Breast epithelium (tissue), 4 donors: Measurements from ENCODE around the gene CYB561A3. TPM values are rescaled to one million over a fixed set of nuclear protein-coding genes. Genes with fewer than 3 reads are reported as not detected.

ENCODE experiments used
- DNase-seq, 2 donors: peaks; one replicate each; pipeline ENCODE4 v3.0.0-alpha.2; 2019; ENCODE audit warnings: low spot score in 2 of 2
- H3K27ac ChIP-seq, 2 donors: fragments of 200-600 bp; sonication (generic) in 1 of 2; one replicate each; pipeline ENCODE4 v1.5.1; 2016 to 2019; ENCODE audit warnings: mild to moderate bottlenecking in 1 of 2
- H3K27me3 ChIP-seq, 2 donors: fragments of 200-600 bp; sonication (generic) in 1 of 2; one replicate each; pipeline versions ENCODE4 v1.5.1 to v1.6.0; 2017 to 2019; ENCODE audit warnings: control low read depth in 1 of 2, mild to moderate bottlenecking in 1 of 2
- H3K36me3 ChIP-seq: fragments of 200-600 bp; one replicate; pipeline ENCODE4 v1.5.1; 2019
- H3K4me1 ChIP-seq, 2 donors: fragments of 200-600 bp; sonication (generic); one replicate each; pipeline ENCODE4 v1.5.1; 2016 to 2019; ENCODE audit warnings: control low read depth in 1 of 2
- H3K4me3 ChIP-seq, 3 donors: fragments of 200-600 bp; sonication (generic); 1 replicate in 2 of 3; 2 replicates in 1 of 3; pipeline ENCODE4 v1.5.1; 2016 to 2019; ENCODE audit warnings: mild to moderate bottlenecking in 3 of 3, moderate library complexity in 2 of 3
- H3K9me3 ChIP-seq, 2 donors: fragments of 200-600 bp; sonication (generic) in 1 of 2; one replicate each; pipeline ENCODE4 v1.5.1; 2016 to 2019; ENCODE audit warnings: control low read depth in 1 of 2
- POLR2A ChIP-seq: fragments of 450-650 bp; IDR thresholded peaks from one replicate; pipeline ENCODE4 v1.6.1; 2016; ENCODE audit warnings: antibody characterized with exemption, mild to moderate bottlenecking, moderate library complexity
- POLR2AphosphoS5 ChIP-seq, 3 donors: sonication (generic); formaldehyde crosslinking; IDR thresholded peaks; one replicate each; pipeline ENCODE4 v1.6.1; 2017; ENCODE audit warnings: antibody characterized with exemption in 3 of 3
- intact Hi-C: fragments of 100-400 bp; cut with DNase I; formaldehyde crosslinking; loops from one replicate; pipeline ENCODE4 v1.15.1; 2023; ENCODE audit warnings: low total_unique reads
- total RNA-seq, 3 donors: library from RNA; depleted of rRNA; stranded (reverse); fragments of >200 nt; gene quantifications; one replicate each; pipeline ENCODE4 v1.1.0, GENCODE V29; 2016
- TF ChIP-seq, protein P1 (sequence below), 3 donors: fragments of 450-650 bp; IDR thresholded peaks; one replicate each; pipeline ENCODE4 v1.5.1; 2016 to 2017; ENCODE audit warnings: antibody characterized with exemption in 3 of 3, mild to moderate bottlenecking in 3 of 3, moderate library complexity in 3 of 3

CYB561A3 gene
- total RNA-seq, 3 donors from 2014 or later, result 36.7 to 46.9 (median 44.3) TPM

DNA sequence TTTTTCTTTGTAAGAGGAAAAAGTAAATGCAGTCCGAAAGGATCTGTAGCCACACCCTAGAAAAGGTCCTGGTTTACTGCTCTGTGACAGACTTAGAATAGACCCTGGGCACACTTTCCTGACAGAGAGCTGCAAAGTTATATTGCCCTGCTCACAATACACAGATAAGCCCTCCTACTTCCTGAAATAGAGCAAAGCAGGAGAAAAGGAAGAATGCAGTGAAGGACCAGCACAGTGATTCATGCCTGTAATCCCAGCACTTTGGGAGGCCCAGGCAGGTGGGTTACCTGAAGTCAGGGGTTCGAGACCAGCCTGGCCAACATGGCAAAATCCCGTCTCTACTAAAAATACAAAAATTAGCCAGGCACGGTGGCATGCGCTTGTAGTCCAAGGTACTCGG, 2.2 kb downstream of the CYB561A3 start:
- Histone ChIP-seq H3K36me3 (no peaks in the 10 kb centered on the region), H3K4me1 (peaks cover 0 to 6% of the 10 kb centered on the region in 2 donors), H3K9me3 (no peaks in the 10 kb centered on the region), H3K4me3 (no peak overlapping the region), H3K27me3 (no peaks in the 10 kb centered on the region), H3K27ac (no peak overlapping the region)
- TF ChIP-seq POLR2A (no peak), POLR2AphosphoS5 (IDR thresholded peaks at IDR 0.05) (no peak)
- TF ChIP-seq, protein P1, sequence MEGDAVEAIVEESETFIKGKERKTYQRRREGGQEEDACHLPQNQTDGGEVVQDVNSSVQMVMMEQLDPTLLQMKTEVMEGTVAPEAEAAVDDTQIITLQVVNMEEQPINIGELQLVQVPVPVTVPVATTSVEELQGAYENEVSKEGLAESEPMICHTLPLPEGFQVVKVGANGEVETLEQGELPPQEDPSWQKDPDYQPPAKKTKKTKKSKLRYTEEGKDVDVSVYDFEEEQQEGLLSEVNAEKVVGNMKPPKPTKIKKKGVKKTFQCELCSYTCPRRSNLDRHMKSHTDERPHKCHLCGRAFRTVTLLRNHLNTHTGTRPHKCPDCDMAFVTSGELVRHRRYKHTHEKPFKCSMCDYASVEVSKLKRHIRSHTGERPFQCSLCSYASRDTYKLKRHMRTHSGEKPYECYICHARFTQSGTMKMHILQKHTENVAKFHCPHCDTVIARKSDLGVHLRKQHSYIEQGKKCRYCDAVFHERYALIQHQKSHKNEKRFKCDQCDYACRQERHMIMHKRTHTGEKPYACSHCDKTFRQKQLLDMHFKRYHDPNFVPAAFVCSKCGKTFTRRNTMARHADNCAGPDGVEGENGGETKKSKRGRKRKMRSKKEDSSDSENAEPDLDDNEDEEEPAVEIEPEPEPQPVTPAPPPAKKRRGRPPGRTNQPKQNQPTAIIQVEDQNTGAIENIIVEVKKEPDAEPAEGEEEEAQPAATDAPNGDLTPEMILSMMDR (IDR thresholded peaks at IDR 0.05), result no peak
- no peak for DNase-seq
- intact Hi-C loops, result no loop called here

DNA sequence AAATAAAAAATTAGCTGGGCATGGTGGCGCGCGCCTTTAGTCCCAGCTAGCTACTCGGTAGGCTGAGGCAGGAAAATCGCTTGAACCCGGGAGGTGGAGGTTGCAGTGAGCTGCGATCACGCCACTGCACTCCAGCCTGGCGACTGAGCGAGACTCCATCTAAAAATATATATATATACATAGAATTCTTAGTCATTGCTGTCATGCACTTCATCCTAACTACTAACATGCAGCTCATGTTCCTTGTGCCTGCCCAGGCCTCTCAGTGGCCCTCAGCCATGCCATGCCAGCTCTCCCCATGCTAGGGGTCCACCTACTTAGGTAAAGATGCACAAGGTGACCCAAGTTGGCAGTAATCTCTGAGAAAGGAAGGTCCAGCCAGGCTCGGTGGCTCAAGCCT, 3.1 kb downstream of the CYB561A3 start:
- intact Hi-C loops, result no loop called here
- Histone ChIP-seq H3K36me3 (no peaks in the 10 kb centered on the region), H3K9me3 (no peaks in the 10 kb centered on the region), H3K27ac (no peak overlapping the region), H3K4me1 (peaks cover 0 to 6% of the 10 kb centered on the region in 2 donors), H3K27me3 (no peaks in the 10 kb centered on the region), H3K4me3 (no peak overlapping the region)
- TF ChIP-seq POLR2A, result no peak
- DNase-seq, result no peak

DNA sequence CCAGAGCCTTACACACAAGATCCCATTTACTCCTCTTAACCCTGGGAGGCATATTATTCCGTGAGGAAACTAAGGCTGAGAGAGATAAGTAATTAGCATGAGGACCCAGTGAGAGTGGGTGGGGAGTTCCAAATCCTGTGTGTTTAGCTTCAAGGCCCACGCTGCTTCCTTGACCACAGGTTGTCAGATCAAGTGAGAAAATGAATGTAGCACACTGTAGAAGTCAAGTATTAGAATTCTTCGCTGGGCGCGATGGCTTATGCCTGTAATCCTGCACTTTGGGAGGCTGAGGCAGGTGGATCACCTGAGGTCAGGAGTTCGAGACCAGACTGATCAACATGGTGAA, 3.8 kb downstream of the CYB561A3 start:
- H3K27me3 ChIP-seq, result no peaks in the 10 kb centered on the region
- no peaks in the 10 kb centered on the region for H3K36me3 ChIP-seq
- no peak for DNase-seq
- no peaks in the 10 kb centered on the region for H3K9me3 ChIP-seq
- H3K4me3 ChIP-seq, result no peak overlapping the region
- intact Hi-C loops, result no loop called here
- H3K27ac ChIP-seq, result no peak overlapping the region
- peaks cover 0 to under 1% of the 10 kb centered on the region in 2 donors for H3K4me1 ChIP-seq
- TF ChIP-seq POLR2A (no peak), POLR2AphosphoS5 (IDR thresholded peaks at IDR 0.05) (no peak)
- TF ChIP-seq, protein P1 (IDR thresholded peaks at IDR 0.05), result no peak

DNA sequence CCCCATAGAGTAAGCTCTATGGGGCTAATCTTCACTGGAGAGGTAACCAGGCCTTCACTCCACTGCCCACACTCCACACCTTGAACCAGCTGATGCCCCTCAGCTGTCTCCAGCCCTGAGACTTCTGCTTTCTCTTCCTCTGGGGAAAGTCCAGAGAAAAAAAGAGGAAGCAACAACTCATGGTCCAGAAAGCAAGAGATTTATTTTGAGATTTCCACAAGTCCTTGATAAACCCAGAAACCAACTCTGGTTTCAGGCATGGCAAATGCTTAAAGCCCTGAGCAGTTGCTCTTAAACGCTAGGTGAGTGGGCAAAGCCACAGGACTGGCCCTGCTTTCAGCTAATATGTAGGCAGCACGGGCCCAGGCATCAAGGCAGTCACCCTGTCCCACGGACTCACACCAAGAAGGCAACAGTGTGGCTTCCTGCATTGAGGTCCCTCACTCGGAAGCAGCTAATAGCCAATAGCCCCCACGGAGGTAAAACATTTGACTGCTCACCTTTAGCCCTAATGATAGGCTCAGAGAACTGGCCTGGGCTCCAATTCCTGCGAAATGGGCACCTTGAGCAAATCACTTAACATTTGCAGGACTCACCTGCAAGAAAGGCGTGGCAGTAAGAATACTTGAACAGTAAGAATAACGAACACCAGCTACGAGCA, 4.3 kb downstream of the CYB561A3 start:
- no peaks in the 10 kb centered on the region for H3K27me3 ChIP-seq
- H3K9me3 ChIP-seq, result no peaks in the 10 kb centered on the region
- no peak overlapping the region for H3K27ac ChIP-seq
- no peak overlapping the region for H3K4me3 ChIP-seq
- H3K36me3 ChIP-seq, result no peaks in the 10 kb centered on the region
- no peak for DNase-seq
- intact Hi-C loops, result no loop called here
- no peak for TF ChIP-seq POLR2AphosphoS5 (IDR thresholded peaks at IDR 0.05)
- TF ChIP-seq POLR2A, result no peak
- TF ChIP-seq, protein P1 (IDR thresholded peaks at IDR 0.05), result no peak
- no peaks in the 10 kb centered on the region for H3K4me1 ChIP-seq

DNA sequence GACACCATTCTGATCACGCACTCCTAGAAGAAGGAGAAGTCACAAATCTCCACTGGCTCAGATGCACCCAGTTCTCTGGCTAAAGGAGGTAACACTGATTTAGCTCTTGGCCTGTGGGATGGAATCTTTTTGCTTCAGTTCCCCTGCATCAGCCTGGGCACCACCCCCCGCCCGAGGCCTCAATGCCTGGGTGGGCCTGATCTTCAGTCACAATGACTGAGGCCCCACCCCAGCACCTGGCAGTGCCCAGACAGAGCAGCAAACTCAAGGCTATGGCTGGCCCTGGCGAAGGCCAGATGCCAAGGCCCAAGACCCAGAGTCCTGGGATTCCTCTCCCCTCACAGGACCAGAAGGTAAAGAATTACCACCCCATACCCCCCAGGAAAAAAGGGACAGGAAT, 5.0 kb downstream of the CYB561A3 start:
- no peak for DNase-seq
- Histone ChIP-seq H3K27me3 (no peaks in the 10 kb centered on the region), H3K4me1 (no peaks in the 10 kb centered on the region), H3K4me3 (no peak overlapping the region), H3K9me3 (no peaks in the 10 kb centered on the region), H3K36me3 (no peaks in the 10 kb centered on the region), H3K27ac (no peak overlapping the region)
- intact Hi-C loops, result no loop called here
- TF ChIP-seq POLR2A (no peak), POLR2AphosphoS5 (IDR thresholded peaks at IDR 0.05) (no peak)
- TF ChIP-seq, protein P1 (IDR thresholded peaks at IDR 0.05), result no peak

DNA sequence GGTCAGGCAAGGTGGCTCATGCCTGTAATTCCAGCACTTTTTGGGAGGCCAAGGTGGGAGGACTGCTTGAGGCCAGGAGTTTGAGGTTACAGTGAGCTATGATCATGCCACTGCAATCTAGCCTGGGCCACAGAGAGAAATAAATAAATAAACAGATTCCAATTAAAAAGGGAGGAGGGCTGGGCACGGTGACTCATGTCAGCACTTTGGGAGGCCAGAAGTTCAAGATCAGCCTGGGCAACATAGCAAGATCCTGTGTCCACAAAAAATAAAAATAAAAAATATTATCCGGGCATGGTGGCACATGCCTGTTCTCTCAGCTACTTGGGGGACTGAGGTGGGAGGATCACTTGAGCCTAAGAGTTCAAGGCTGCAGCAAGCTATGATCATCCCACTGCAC, 7.5 kb downstream of the CYB561A3 start:
- Histone ChIP-seq H3K27me3 (no peaks in the 10 kb centered on the region), H3K4me1 (no peaks in the 10 kb centered on the region), H3K9me3 (no peaks in the 10 kb centered on the region), H3K36me3 (no peaks in the 10 kb centered on the region), H3K4me3 (no peak overlapping the region), H3K27ac (no peak overlapping the region)
- intact Hi-C loops, result no loop called here
- TF ChIP-seq POLR2A, result no peak
- TF ChIP-seq POLR2AphosphoS5 (IDR thresholded peaks at IDR 0.05), result no peak
- TF ChIP-seq, protein P1 (IDR thresholded peaks at IDR 0.05), result no peak
- DNase-seq, result no peak
